Heart right ventricle (tissue), 16 donors: ENCODE data around the gene XYLB. TPM values are rescaled to one million over a fixed set of nuclear protein-coding genes. Genes with fewer than 3 reads are reported as not detected.

Source experiments
- ATAC-seq, 8 donors: fragments of 200-7000 bp; cut with Tn5 transposase; one replicate each; pipeline ENCODE4 v1.9.1; 2020; ENCODE audit warnings: mild to moderate bottlenecking in 8 of 8, moderate library complexity in 8 of 8, moderate number of reproducible peaks in 1 of 8
- DNase-seq, 2 donors: peaks; one replicate each; pipeline ENCODE4 v3.0.0-alpha.2; 2020
- H3K27ac ChIP-seq, 10 donors: fragments of 200-600 bp; sonication (generic) in 2 of 10; one replicate each; pipeline versions ENCODE4 v1.5.0 to v1.8.0; 2020 to 2022; ENCODE audit warnings: mild to moderate bottlenecking in 3 of 10
- H3K27me3 ChIP-seq, 7 donors: fragments of 200-600 bp; one replicate each; pipeline ENCODE4 v1.8.0; 2021 to 2022; ENCODE audit warnings: mild to moderate bottlenecking in 2 of 7
- H3K36me3 ChIP-seq, 9 donors: fragments of 200-600 bp; sonication (generic) in 1 of 9; one replicate each; pipeline versions ENCODE4 v1.5.0 to v1.8.0; 2020 to 2022; ENCODE audit warnings: mild to moderate bottlenecking in 2 of 9
- H3K4me1 ChIP-seq, 9 donors: fragments of 200-600 bp; sonication (generic) in 1 of 9; one replicate each; pipeline versions ENCODE4 v1.5.0 to v1.8.0; 2020 to 2022; ENCODE audit warnings: mild to moderate bottlenecking in 4 of 9
- H3K4me3 ChIP-seq, 10 donors: fragments of 200-600 bp; sonication (generic) in 2 of 10; one replicate each; pipeline versions ENCODE4 v1.5.0 to v1.8.0; 2020 to 2022; ENCODE audit warnings: mild to moderate bottlenecking in 7 of 10, moderate library complexity in 2 of 10
- H3K9me3 ChIP-seq, 11 donors: fragments of 200-600 bp in 10 of 11; sonication (generic) in 2 of 11; one replicate each; pipeline versions ENCODE4 v1.5.0 to v1.8.0; 2013 to 2022; ENCODE audit warnings: mild to moderate bottlenecking in 2 of 11, control low read depth in 1 of 11, moderate library complexity in 1 of 11
- CTCF ChIP-seq, 9 donors: fragments of 200-600 bp; sonication (generic) in 2 of 9; IDR thresholded peaks; one replicate each; pipeline versions ENCODE4 v1.5.0 to v1.8.0; 2021 to 2022; ENCODE audit warnings: antibody characterized with exemption in 9 of 9, mild to moderate bottlenecking in 5 of 9, moderate library complexity in 1 of 9
- WGBS, 2 donors: extraction: QIAGEN DNeasy Blood & Tissue Kit; methylation state at CpG; one replicate each; pipeline ENCODE4 v1.1.7; 2013; ENCODE audit warnings: inconsistent platforms in 1 of 2; 5-methylcytosine and 5-hydroxymethylcytosine counted together
- intact Hi-C, 10 donors: fragments of 100-400 bp; cut with DNase I; formaldehyde crosslinking; loops; one replicate each; pipeline versions ENCODE4 v1.11.1 to v1.14.2; 2022
- polyA plus RNA-seq, 2 donors: library from polyadenylated mRNA; stranded (reverse); fragments of 200-250 nt; gene quantifications; one replicate each; pipeline ENCODE4 v1.2.3, GENCODE V29; 2013
- total RNA-seq, 10 donors: library from RNA; stranded (reverse); fragmentation: NEBNext Ultra II Directional in 3 of 10; extraction: Animal tissue kit (Norgen Biotek cat#: 25700) in 3 of 10; gene quantifications; one replicate each; pipeline versions ENCODE4 v1.2.1 to v1.2.4, GENCODE V29; 2021 to 2023
- donor health status: Arrhythmogenic right ventricular cardiomyopathy.
- donor health status: ischemic (EF 13 %, LVEDD 7.1; RV severe dilation, severe dysfunction).
- donor health status: healthy with polysubstance abuse.
- donor health status: DM: no; HTN: yes; CAD: no.
- donor health status: DM: no; HTN: no; CAD: no.
- donor health status: ischemic (EF 25% LVEDD 6.9; RV normal size, moderate dysfunction).
- donor health status: ischemic (EF 25% LVEDD 5.7; RV mildly dilated, moderate dysfunction).
- donor health status: healthy.
- donor health status: DM: yes; HTN: yes; CAD: no.
- donor health status: Ischemic cardiomyopathy.
- donor health status: ischemic (EF 35%, LVEDD 5.7; RV mildly dilated, moderate dysfunction).
- donor health status: nonischemic (EF 11% LVEDD 7.7; RV severe dilation, severe dysfunction).
- donor health status: DM: yes; HTN: yes; CAD: no.
- donor health status: PGD.
- donor health status: ischemic (EF 29% LVEDD 5.4; RV normal size, mild dysfunction).
- donor health status: nonischemic (EF 23%, LVEDD 6.1; RV moderate dilation, normal function).

The XYLB gene
- total and polyA plus RNA-seq, 12 donors: 0.22 to 1.7 (median 0.67) TPM

GRCh38 chr3:38386992-38387750 is 40.6 kb downstream of the XYLB start:
- TF ChIP-seq CTCF (IDR thresholded peaks at IDR 0.05): no peak
- 98 to 99% methylated on average over 5 of the region's 5 CpGs for WGBS, 2 donors
- DNase-seq: no peak
- H3K27ac ChIP-seq: no peak overlapping the region
- ATAC-seq: no peak
- no peaks in the 10 kb centered on the region for H3K4me1 ChIP-seq
- peaks cover 0 to 32% (median 19%) of the 10 kb centered on the region in 11 donors for H3K9me3 ChIP-seq
- intact Hi-C loops: no loop called here
- H3K27me3 ChIP-seq: no peaks in the 10 kb centered on the region
- H3K4me3 ChIP-seq: no peak overlapping the region
- H3K36me3 ChIP-seq: peaks cover 0 to 21% (median 0%) of the 10 kb centered on the region in 9 donors

GRCh38 chr3:38387862-38388261 is 41.3 kb downstream of the XYLB start:
- no peaks in the 10 kb centered on the region for H3K27me3 ChIP-seq
- intact Hi-C loops: no loop called here
- no peak for DNase-seq
- no peak for ATAC-seq
- peaks cover 0 to 21% (median 0%) of the 10 kb centered on the region in 9 donors for H3K36me3 ChIP-seq
- peaks cover 0 to 32% (median 19%) of the 10 kb centered on the region in 11 donors for H3K9me3 ChIP-seq
- H3K4me3 ChIP-seq: no peak overlapping the region
- no peaks in the 10 kb centered on the region for H3K4me1 ChIP-seq
- WGBS, 2 donors: 89 to 98% methylated on average over 5 of the region's 5 CpGs
- no peak overlapping the region for H3K27ac ChIP-seq
- TF ChIP-seq CTCF (IDR thresholded peaks at IDR 0.05): no peak

GRCh38 chr3:38392604-38393163 is 46.1 kb downstream of the XYLB start:
- intact Hi-C loops: no loop called here
- Histone ChIP-seq H3K9me3 (peaks cover 0 to 8% (median 2%) of the 10 kb centered on the region in 11 donors), H3K27ac (no peak overlapping the region), H3K4me1 (no peaks in the 10 kb centered on the region), H3K27me3 (no peaks in the 10 kb centered on the region), H3K36me3 (peaks cover 0 to 15% (median 0%) of the 10 kb centered on the region in 9 donors), H3K4me3 (no peak overlapping the region)
- DNase-seq (no peak), ATAC-seq (no peak)
- WGBS, 2 donors: 97 to 100% methylated on average over 1 of the region's 1 CpG
- TF ChIP-seq CTCF (IDR thresholded peaks at IDR 0.05): no peak

GRCh38 chr3:38396239-38396638 is 49.7 kb downstream of the XYLB start:
- Histone ChIP-seq H3K36me3 (peaks cover 0 to 23% (median 0%) of the 10 kb centered on the region in 9 donors), H3K27ac (no peak overlapping the region), H3K4me3 (no peak overlapping the region), H3K4me1 (no peaks in the 10 kb centered on the region), H3K9me3 (no peaks in the 10 kb centered on the region), H3K27me3 (no peaks in the 10 kb centered on the region)
- no peak for DNase-seq
- 88 to 97% methylated on average over 2 of the region's 2 CpGs for WGBS, 2 donors
- no peak for TF ChIP-seq CTCF (IDR thresholded peaks at IDR 0.05)
- intact Hi-C loops: no loop called here
- ATAC-seq: no peak
